SJCRH30 (cell line): Measurements from ENCODE around the gene AMBRA1. TPM values are rescaled to one million over a fixed set of nuclear protein-coding genes. Genes with fewer than 3 reads are reported as not detected.
A peak's percentile ranks its signal among the peaks of the same experiment; 100 is the strongest.
"Not testable (repeated sequence)": the region's sequence is repeated elsewhere in the genome, so short reads cannot be mapped to it uniquely, and the experiment has no call there.

Source experiments
- DNase-seq, 2 experiments: peaks; one replicate each; pipeline ENCODE4 v3.0.0-alpha.2; 2015 to 2020
- H3K27ac ChIP-seq: fragments of 250-450 bp; sonication (Bioruptor Pico); 2 replicates; pipeline ENCODE4 v1.5.1; 2020; ENCODE audit warnings: mild to moderate bottlenecking, moderate library complexity
- H3K27me3 ChIP-seq: fragments of 250-450 bp; sonication (Bioruptor Pico); 2 replicates; pipeline ENCODE4 v1.5.1; 2020; ENCODE audit warnings: mild to moderate bottlenecking, moderate library complexity
- H3K36me3 ChIP-seq: fragments of 250-450 bp; sonication (Bioruptor Pico); 2 replicates; pipeline ENCODE4 v1.5.1; 2020; ENCODE audit warnings: mild to moderate bottlenecking, moderate library complexity
- H3K4me1 ChIP-seq: fragments of 250-450 bp; sonication (Bioruptor Pico); 2 replicates; pipeline ENCODE4 v1.5.1; 2020; ENCODE audit warnings: mild to moderate bottlenecking, moderate library complexity
- H3K4me3 ChIP-seq: fragments of 250-450 bp; sonication (Bioruptor Pico); 2 replicates; pipeline ENCODE4 v1.5.1; 2020; ENCODE audit warnings: mild to moderate bottlenecking, moderate library complexity
- H3K9me3 ChIP-seq: fragments of 250-450 bp; sonication (Bioruptor Pico); replicated peaks from 2 replicates; pipeline ENCODE4 v1.5.1; 2020; ENCODE audit warnings: mild to moderate bottlenecking, moderate library complexity
- total RNA-seq: library from RNA; depleted of rRNA; stranded (reverse); fragments of >200 nt; shearing (Covaris generic); gene quantifications from 2 replicates; pipeline ENCODE4 v1.2.3, GENCODE V29; 2014

AMBRA1 gene
- total RNA-seq, 1 experiment from 2014 or later = 23.1 TPM

DNA sequence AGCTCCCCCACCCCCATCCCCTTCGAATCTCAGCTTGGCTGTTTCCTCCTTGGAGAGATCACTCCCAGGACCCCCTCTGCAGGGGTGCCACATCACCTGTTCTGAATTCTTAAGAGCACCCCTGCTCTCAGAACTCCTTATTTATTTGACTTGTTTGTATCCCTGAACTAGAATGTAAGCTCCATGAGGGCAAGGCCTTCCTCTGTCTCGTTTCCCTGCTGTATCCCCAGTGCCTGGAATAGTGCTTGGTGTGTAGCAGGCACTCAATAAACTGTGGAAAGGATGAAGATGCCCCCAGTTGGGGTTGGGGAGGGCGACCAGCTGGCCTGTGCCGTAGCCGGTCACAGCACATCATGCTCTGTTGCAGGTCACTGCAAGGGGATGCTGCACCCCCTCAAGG, 216.0 kb downstream of the AMBRA1 start:
- no peak for DNase-seq
- Histone ChIP-seq H3K36me3 (peaks cover 9% of the 10 kb centered on the region), H3K4me1 (no peaks in the 10 kb centered on the region), H3K27me3 (no peaks in the 10 kb centered on the region), H3K4me3 (no peak overlapping the region), H3K9me3 (no peaks in the 10 kb centered on the region), H3K27ac (no peak overlapping the region)

DNA sequence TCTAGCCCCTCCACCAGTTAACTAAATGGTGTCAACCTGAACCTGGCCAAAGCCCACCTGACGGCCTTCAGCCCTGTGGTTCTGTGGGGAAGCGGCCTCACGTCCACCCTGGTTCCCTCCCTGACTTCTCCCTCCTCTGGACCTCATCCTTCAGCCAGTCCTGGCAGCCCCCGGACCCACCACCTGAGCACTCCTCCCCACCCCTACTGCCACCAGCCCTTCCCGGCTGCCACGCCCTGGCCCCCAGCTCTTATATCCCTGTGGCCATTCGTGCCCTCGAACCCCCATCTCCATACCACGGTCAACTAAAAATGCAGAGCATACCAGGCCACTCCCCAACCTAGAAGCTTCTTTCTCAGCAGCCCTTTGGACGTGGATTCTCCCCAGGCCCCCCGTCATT, 216.5 kb downstream of the AMBRA1 start:
- Histone ChIP-seq H3K4me1 (no peaks in the 10 kb centered on the region), H3K9me3 (no peaks in the 10 kb centered on the region), H3K27me3 (no peaks in the 10 kb centered on the region), H3K4me3 (no peak overlapping the region), H3K36me3 (peaks cover 9% of the 10 kb centered on the region), H3K27ac (no peak overlapping the region)
- no peak for DNase-seq

DNA sequence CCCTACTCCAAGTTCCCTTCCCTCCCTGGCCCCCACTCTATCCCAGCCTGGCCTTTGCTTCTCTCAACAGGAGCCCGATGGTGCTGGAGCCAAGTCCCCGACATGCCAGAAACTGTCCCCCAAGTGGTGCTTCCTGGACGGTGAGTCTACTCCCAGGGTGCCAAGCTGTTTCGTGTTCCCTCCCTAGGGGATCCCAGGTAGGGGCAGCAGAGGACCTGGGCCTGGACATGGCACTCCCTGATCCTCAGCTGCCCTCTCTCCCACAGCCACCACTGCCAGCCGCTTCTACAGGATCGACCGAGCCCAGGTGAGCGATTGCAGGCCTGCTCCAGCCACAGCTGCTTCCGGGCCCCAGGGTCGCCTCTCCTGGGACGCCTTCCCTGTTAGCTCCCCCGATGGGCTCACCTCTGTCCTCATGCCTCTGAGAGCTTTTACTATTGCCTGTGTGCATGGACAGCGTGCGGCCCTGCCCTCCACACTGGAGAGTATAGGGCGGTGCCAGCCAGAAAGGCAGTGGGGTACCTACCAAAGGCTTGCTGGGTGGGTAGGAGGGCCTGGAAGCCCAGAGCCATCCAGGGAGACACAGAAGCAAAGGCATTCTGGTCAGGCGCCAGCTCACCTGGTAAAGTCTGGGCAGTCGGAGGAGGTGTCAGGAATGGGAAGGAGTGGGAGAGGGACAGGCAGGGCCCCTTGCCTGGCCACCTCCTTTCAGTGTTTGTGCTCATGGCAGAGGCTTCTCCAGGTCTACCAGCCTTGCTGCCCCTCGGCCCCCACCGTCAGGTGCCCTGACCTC, 217.4 kb downstream of the AMBRA1 start:
- peaks cover 9% of the 10 kb centered on the region for H3K36me3 ChIP-seq
- H3K27me3 ChIP-seq = no peaks in the 10 kb centered on the region

DNA sequence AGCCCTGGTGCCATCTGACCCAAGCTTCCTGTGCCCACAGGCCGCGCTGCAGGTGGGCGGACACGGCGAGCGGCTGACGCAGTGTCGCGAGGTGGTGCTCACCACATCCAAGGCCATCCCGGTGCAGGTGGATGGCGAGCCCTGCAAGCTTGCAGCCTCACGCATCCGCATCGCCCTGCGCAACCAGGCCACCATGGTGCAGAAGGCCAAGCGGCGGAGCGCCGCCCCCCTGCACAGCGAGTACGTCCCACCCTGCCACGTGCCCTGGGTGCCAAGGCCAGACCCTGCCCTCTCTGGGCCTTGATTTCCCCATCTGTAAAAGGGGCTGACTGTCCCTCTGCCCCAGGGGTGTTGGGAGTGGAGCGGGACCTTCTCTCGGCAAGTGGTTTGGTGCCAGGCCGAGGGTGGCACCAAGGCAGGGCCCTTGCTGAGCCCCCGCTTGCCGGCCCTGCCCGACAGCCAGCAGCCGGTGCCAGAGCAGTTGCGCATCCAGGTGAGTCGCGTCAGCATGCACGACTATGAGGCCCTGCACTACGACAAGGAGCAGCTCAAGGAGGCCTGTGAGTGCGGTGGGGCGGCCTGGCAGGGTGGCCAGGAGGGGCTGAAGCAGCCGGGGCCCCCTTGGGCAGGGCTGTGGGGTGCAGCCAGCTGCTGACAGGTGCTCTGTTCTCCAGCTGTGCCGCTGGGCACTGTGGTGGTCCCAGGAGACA, 218.3 kb downstream of the AMBRA1 start:
- Histone ChIP-seq H3K27me3 (no peaks in the 10 kb centered on the region), H3K9me3 (no peaks in the 10 kb centered on the region), H3K27ac (no peak overlapping the region), H3K36me3 (peaks cover 13% of the 10 kb centered on the region), H3K4me3 (no peak overlapping the region), H3K4me1 (no peaks in the 10 kb centered on the region)
- DNase-seq = no peak

More for the DNA sequence above, 217.4 kb downstream of the AMBRA1 start:
- H3K27ac ChIP-seq = no peak overlapping the region
- H3K9me3 ChIP-seq = no peaks in the 10 kb centered on the region
- no peak for DNase-seq
- no peaks in the 10 kb centered on the region for H3K4me1 ChIP-seq
- H3K4me3 ChIP-seq = no peak overlapping the region

DNA sequence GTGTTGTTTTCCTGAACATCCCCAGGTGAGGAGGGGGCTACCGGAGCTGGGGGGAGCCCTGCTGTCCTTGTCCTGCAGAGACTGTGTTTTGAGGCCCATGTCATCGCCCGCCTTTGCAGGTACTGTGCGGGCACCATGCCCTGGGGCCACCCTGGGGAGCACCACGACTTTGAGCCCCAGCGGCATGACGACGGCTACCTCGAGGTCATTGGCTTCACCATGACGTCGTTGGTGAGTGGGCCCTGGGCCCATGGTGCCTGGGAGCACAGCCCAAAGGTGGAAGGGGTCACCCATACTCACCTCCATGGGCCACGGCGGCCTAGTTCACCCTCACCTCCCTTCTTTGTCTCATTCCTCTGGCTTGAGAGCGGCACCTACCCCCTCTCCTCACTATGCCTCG, 219.0 kb downstream of the AMBRA1 start:
- DNase-seq = no peak
- Histone ChIP-seq H3K9me3 (no peaks in the 10 kb centered on the region), H3K27me3 (no peaks in the 10 kb centered on the region), H3K27ac (no peak overlapping the region), H3K36me3 (peaks cover 20% of the 10 kb centered on the region), H3K4me1 (no peaks in the 10 kb centered on the region), H3K4me3 (no peak overlapping the region)

DNA sequence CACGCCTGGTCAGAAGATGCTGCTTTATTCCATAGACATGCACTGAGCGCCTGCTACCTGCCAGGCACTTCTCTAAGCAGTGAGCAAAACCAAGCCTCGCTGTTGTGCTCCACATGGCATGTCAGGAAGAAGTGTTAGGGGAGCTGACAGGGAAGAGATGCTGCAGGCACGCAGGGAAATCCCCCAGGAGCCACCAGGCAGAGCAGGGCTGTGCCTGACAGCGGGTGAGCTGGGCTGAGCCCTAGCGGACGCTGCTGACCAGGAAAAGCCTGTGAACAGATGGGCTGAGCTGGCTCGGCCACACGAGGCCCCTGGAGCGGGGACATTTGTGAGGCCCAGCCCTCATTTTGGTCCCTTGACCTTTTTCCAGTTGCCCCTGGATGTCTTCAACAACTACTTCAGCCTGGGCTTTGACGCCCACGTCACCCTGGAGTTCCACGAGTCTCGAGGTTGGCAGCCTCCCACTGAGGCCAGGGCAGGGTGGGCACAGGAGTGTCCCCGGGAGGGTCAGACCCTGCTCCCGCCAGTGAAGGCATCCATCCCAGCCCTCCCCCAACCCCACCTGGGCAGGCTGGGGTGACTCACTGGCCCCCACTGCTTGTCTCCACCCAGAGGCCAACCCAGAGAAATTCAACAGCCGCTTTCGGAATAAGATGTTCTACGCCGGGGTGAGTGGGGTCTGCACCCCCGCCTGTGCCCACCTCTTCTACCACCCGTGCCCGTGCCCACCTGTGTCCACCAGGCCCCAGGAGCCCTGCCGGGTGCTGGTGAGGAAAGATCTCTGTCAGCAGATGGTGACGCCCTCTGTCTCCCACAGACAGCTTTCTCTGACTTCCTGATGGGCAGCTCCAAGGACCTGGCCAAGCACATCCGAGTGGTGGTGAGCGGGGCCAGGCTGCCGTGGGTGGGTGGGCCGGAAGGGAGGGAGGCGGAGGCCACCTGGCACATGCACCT, 219.8 kb downstream of the AMBRA1 start:
- no peak for DNase-seq
- no peaks in the 10 kb centered on the region for H3K27me3 ChIP-seq
- no peaks in the 10 kb centered on the region; the same call in 1 of the 2 replicates for H3K4me1 ChIP-seq
- H3K9me3 ChIP-seq = no peaks in the 10 kb centered on the region
- peaks cover 21% of the 10 kb centered on the region for H3K36me3 ChIP-seq
- H3K27ac ChIP-seq = no peak overlapping the region
- H3K4me3 ChIP-seq = no peak overlapping the region

DNA sequence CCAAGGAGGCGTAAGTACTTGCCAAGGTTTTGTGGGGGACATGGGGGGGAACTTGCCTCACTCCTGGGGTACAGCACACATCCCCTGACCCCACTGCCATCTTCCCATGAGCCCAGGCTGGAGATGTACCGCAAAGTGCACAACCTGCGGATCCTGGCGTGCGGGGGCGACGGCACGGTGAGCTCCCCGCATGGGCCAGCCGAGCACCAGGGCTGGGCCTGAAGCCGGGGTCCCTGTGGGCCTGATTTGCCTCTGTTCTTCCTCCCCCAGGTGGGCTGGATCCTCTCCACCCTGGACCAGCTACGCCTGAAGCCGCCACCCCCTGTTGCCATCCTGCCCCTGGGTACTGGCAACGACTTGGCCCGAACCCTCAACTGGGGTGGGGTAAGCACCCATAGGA, 221.3 kb downstream of the AMBRA1 start:
- H3K9me3 ChIP-seq, DNase-seq, H3K4me1 ChIP-seq, H3K4me3 ChIP-seq, H3K27me3 ChIP-seq, H3K27ac ChIP-seq: not testable (repeated sequence)
- H3K36me3 ChIP-seq = peaks cover 26% of the 10 kb centered on the region

DNA sequence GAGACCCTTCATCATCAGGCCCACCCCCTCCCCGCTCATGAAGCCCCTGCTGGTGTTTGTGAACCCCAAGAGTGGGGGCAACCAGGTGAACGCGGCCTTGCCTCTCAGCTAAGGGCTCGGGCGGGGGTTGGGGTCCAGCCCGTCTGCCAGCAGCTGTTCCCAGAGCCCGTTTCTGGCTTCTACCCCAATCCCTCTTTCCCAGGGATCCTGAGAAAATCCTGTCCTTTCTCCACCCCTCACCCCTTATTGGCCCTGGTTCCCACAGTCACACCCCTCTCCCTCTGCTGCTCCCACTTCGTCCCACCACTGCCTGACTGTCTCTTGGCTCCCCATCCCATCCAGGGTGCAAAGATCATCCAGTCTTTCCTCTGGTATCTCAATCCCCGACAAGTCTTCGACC, 221.7 kb downstream of the AMBRA1 start:
- Histone ChIP-seq H3K27ac (no peak overlapping the region), H3K4me1 (peaks cover 8% of the 10 kb centered on the region)

DNA sequence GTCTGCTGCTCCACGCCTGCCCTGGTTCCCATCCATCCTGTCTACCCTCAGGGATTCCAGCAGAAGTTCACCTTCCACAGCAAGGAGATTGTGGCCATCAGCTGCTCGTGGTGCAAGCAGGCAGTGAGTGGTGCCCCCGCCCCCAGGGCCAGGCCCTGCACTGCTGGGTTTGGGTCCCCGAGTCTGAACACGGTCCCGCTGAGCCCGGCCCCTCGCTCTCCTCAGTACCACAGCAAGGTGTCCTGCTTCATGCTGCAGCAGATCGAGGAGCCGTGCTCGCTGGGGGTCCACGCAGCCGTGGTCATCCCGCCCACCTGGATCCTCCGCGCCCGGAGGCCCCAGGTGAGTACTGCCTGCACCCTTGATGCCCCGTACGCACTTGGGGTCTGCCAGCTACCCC, 222.6 kb downstream of the AMBRA1 start:
- H3K27me3 ChIP-seq, DNase-seq, H3K9me3 ChIP-seq, H3K27ac ChIP-seq, H3K4me3 ChIP-seq: not testable (repeated sequence)
- H3K36me3 ChIP-seq = peaks cover 22% of the 10 kb centered on the region
- peaks cover 12% of the 10 kb centered on the region for H3K4me1 ChIP-seq

More for the DNA sequence above, 221.7 kb downstream of the AMBRA1 start:
- Histone ChIP-seq H3K36me3 (peaks cover 26% of the 10 kb centered on the region), H3K27me3 (no peaks in the 10 kb centered on the region), H3K9me3 (no peaks in the 10 kb centered on the region), H3K4me3 (no peak overlapping the region)
- no peak for DNase-seq

DNA sequence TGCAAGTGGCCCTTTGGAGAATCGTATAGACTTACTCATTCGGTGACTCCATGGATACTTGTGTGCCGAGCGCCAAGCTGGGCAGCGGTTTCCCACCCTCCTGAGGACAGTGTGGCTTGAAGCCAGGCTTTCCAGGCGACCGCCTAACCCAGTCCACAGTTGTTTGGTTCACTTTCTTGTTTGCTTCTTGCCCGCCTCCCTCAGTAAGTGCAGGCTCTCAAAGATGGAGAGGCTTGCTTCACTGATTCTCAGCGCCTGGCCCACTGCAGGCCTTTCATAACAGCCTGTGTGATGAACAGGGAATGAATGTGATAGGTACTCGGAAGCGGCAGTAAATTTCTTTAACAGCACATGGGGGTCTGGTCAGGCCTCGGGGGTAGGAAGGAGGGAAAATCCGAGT, 223.6 kb downstream of the AMBRA1 start:
- H3K27me3 ChIP-seq = no peaks in the 10 kb centered on the region
- H3K27ac ChIP-seq = no peak overlapping the region
- no peak for DNase-seq
- H3K4me1 ChIP-seq = peaks cover 13% of the 10 kb centered on the region
- no peaks in the 10 kb centered on the region for H3K9me3 ChIP-seq
- H3K36me3 ChIP-seq = peaks cover 21% of the 10 kb centered on the region
- no peak overlapping the region for H3K4me3 ChIP-seq

DNA sequence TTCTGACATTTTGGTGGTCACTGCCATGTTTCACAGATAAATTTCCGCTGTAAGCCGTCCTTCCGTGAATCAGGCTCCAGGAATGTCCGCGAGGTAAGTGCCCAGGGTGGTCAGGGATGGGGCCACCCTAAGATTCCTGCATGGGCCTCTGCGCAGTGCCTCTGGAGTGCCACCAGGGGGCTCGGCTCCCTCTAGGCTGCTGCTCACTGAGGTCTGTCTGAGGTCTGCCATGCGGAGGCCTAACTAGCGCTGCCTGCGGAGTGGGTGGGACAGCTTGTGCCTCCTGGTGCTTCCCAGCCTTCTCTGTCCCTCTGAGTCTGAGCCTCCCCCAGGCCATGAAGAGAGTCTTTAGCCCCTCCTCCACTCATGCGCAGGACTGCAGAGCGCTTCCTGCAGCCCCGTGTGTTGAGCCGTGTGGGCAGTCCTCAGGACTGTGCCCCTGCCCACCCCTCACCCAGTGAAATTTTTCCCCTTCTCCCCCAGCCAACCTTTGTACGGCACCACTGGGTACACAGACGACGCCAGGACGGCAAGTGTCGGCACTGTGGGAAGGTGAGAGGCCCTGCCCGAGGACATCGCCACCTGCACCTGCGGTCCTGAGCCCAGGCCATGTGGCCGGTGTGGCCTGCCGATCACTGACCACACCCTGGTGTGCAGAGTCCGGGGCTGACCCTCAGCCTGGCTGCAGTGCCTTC, 224.2 kb downstream of the AMBRA1 start:
- Histone ChIP-seq H3K4me1 (peaks cover 17% of the 10 kb centered on the region), H3K27me3 (no peaks in the 10 kb centered on the region), H3K36me3 (peaks cover 19% of the 10 kb centered on the region), H3K27ac (no peak overlapping the region), H3K9me3 (no peaks in the 10 kb centered on the region), H3K4me3 (no peak overlapping the region)
- DNase-seq = peak; percentile 80 to 85

DNA sequence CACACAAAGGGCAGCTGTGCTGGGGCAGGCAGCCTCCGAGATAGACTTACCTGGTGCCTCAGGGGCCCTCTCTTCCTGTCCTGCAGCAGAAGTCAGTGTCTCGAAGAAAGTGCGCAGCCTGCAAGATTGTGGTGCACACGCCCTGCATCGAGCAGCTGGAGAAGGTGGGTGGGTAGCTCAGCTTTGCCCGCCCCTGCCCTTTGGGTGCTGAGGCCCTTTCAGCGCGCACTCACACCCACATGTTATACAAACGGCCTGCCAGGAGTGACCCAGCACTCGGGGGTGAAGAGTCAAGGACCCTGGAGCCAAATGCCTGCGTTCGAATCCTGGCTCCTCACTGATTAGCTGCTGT, 225.9 kb downstream of the AMBRA1 start:
- Histone ChIP-seq H3K4me1 (peaks cover 32% of the 10 kb centered on the region), H3K27me3 (no peaks in the 10 kb centered on the region), H3K36me3 (peaks cover 19% of the 10 kb centered on the region), H3K4me3 (no peak overlapping the region), H3K9me3 (no peaks in the 10 kb centered on the region), H3K27ac (no peak overlapping the region)
- no peak for DNase-seq

DNA sequence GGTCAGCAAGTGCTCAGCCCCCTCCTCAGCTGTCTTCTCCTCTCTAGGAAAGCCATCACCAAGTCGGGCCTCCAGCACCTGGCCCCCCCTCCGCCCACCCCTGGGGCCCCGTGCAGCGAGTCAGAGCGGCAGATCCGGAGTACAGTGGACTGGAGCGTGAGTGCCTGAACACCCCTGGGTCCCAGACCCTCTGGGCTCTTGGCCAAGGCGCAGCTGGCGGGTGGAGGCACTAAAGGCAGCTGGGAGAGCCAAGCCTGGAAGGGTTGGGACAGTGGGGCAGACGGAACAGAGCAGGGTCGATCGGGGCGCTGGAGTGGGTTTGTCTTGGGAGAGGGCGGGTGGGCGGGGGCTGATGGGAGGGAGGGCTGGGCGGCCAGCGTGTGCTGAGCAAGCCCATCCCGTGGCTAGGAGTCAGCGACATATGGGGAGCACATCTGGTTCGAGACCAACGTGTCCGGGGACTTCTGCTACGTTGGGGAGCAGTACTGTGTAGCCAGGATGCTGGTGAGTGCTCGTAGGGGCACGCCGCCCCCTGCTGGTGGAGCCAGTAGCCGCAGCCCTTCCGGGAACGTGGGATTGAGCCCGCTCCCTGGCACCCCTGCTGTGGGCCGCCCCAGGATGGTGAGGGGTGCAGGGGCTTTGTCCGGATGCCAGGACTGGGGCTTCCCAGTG, 226.4 kb downstream of the AMBRA1 start:
- H3K36me3 ChIP-seq = peaks cover 19% of the 10 kb centered on the region
- peak; percentile 89 for DNase-seq
- no peaks in the 10 kb centered on the region for H3K9me3 ChIP-seq
- no peaks in the 10 kb centered on the region for H3K27me3 ChIP-seq
- H3K27ac ChIP-seq = peak overlapping the region; percentile 42; the same call in 1 of the 2 replicates
- no peak overlapping the region for H3K4me3 ChIP-seq
- H3K4me1 ChIP-seq = peaks cover 37% of the 10 kb centered on the region

DNA sequence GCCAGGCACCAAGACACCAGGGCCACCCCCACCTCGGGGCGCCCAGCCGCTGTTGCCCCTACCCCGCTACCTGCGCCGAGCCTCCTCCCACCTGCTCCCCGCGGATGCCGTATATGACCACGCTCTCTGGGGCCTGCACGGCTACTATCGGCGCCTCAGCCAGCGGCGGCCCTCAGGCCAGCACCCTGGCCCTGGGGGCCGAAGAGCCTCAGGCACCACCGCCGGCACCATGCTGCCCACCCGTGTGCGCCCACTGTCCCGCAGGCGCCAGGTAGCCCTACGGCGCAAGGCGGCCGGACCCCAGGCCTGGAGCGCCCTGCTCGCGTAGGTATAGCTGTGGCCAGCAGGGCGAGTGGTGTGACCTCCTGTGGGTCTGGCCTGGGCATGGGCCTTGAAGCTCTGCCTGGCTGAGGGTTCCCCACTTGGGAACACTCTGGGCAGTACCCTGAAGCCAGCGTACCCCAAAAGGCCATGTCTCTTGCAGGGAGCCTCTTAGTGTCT, 227.1 kb downstream of the AMBRA1 start:
- Histone ChIP-seq H3K27me3 (no peaks in the 10 kb centered on the region), H3K4me1 (peaks cover 44% of the 10 kb centered on the region), H3K36me3 (peaks cover 19% of the 10 kb centered on the region), H3K9me3 (no peaks in the 10 kb centered on the region), H3K27ac (peak overlapping the region; percentile 42; the same call in 1 of the 2 replicates), H3K4me3 (no peak overlapping the region)
- no peak for DNase-seq
